Glutamatergic neuron (in vitro differentiated cells): ENCODE measurements around the gene NPIPB9. TPM values are rescaled to one million over a fixed set of nuclear protein-coding genes. Genes with fewer than 3 reads are reported as not detected.
A peak's percentile ranks its signal among the peaks of the same experiment; 100 is the strongest.
"Not testable (repeated sequence)": the region's sequence is repeated elsewhere in the genome, so short reads cannot be mapped to it uniquely, and the experiment has no call there.

Source experiments
- DNase-seq: peaks from one replicate; pipeline ENCODE4 v3.0.0; 2022
- H3K27ac Mint-ChIP-seq: one replicate; pipeline ENCODE4 v1.8.0; 2020; ENCODE audit warnings: mild to moderate bottlenecking, mixed read lengths, inconsistent platforms; ENCODE audit not compliant: unreplicated experiment
- H3K27me3 Mint-ChIP-seq: one replicate; pipeline ENCODE4 v1.8.0; 2020; ENCODE audit warnings: mild to moderate bottlenecking, moderate library complexity, mixed read lengths, inconsistent platforms; ENCODE audit not compliant: unreplicated experiment
- H3K36me3 Mint-ChIP-seq: one replicate; pipeline ENCODE4 v1.8.0; 2020; ENCODE audit warnings: mild to moderate bottlenecking, mixed read lengths, inconsistent platforms; ENCODE audit not compliant: unreplicated experiment
- H3K4me1 Mint-ChIP-seq: one replicate; pipeline ENCODE4 v1.8.0; 2020; ENCODE audit warnings: mild to moderate bottlenecking, low read depth, mixed read lengths, inconsistent platforms; ENCODE audit not compliant: unreplicated experiment
- H3K4me3 Mint-ChIP-seq: one replicate; pipeline ENCODE4 v1.8.0; 2020; ENCODE audit warnings: mild to moderate bottlenecking, mixed read lengths, inconsistent platforms; ENCODE audit not compliant: unreplicated experiment
- H3K9me3 Mint-ChIP-seq: one replicate; pipeline ENCODE4 v1.8.0; 2020; ENCODE audit warnings: mild to moderate bottlenecking, moderate library complexity, mixed read lengths, inconsistent platforms; ENCODE audit not compliant: unreplicated experiment
- total RNA-seq: library from RNA; stranded (reverse); fragmentation: NEBNext Ultra II Directional; extraction: Animal tissue kit (Norgen Biotek cat#: 25700); gene quantifications from one replicate; pipeline ENCODE4 v1.2.1, GENCODE V29; 2021; ENCODE audit not compliant: unreplicated experiment
- TF ChIP-seq, protein P1 (sequence below): fragments of 200-600 bp; sonication (generic); IDR thresholded peaks from one replicate; pipeline ENCODE4 v1.5.0; 2021; ENCODE audit not compliant: partially characterized antibody, unreplicated experiment

The NPIPB9 gene
- total RNA-seq, 1 donor from 2014 or later, result 3.0 TPM

DNA sequence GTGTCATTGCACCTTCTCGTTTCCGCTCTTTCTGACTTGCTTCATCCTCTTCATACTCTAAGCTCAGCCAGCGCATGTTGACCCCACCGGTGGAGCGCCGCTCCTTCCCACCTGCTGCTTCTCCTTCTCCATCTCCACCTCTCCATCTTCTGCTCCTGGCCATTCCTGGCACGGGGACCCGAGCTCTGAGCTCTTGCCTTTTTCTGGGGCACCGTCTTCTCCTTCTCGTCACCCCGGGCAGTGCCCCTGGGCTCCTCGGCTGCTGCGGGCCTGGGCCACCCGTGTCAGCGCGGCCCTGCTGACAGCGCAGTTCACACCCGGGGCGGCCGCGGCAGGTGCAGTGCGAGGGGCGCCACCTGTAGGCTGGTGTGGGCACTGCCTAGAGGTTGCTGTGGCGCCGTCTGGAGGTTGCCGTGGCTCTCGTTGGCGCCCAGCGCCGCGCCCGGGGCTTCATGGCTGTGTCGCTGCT lies 1.6 kb upstream of the NPIPB9 start:
- H3K27me3 Mint-ChIP-seq, H3K9me3 Mint-ChIP-seq, H3K4me1 Mint-ChIP-seq, H3K27ac Mint-ChIP-seq, H3K4me3 Mint-ChIP-seq, H3K36me3 Mint-ChIP-seq: not testable (repeated sequence)
- DNase-seq, result peak; percentile 37
- TF ChIP-seq, protein P1, sequence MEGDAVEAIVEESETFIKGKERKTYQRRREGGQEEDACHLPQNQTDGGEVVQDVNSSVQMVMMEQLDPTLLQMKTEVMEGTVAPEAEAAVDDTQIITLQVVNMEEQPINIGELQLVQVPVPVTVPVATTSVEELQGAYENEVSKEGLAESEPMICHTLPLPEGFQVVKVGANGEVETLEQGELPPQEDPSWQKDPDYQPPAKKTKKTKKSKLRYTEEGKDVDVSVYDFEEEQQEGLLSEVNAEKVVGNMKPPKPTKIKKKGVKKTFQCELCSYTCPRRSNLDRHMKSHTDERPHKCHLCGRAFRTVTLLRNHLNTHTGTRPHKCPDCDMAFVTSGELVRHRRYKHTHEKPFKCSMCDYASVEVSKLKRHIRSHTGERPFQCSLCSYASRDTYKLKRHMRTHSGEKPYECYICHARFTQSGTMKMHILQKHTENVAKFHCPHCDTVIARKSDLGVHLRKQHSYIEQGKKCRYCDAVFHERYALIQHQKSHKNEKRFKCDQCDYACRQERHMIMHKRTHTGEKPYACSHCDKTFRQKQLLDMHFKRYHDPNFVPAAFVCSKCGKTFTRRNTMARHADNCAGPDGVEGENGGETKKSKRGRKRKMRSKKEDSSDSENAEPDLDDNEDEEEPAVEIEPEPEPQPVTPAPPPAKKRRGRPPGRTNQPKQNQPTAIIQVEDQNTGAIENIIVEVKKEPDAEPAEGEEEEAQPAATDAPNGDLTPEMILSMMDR, result peak; percentile 44

DNA sequence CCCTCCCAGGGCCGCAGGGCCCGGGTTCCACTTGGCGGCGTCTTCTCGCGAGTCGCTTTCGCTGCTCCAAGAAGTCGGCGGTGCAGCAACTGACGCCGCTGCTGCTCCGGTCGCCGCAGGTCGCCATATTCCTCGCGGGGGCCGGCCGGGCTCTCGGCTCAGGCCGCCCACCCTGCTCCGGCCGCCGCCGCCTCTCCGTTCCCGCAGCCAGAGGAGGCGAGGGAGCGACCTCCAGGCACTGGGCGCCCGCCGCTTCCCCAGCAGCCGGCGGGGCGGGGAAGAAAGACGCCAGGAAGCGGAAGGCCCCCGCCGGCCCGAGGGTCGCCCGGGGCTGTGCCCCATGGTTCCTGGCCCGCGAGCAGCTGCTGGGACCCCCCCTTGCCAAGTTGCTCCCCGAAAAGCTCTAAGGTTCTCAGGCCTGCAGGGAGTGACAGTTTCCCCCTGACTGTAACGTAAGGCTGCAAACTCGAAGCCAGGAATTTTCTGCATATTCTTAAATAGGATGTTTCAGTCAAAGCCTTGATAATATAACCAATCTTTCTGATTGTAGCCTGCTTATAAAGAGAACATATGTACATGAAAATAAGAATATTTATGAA lies 1.0 kb upstream of the NPIPB9 start:
- H3K4me3 Mint-ChIP-seq, DNase-seq, H3K27me3 Mint-ChIP-seq, H3K4me1 Mint-ChIP-seq, H3K9me3 Mint-ChIP-seq, H3K36me3 Mint-ChIP-seq, H3K27ac Mint-ChIP-seq: not testable (repeated sequence)

DNA sequence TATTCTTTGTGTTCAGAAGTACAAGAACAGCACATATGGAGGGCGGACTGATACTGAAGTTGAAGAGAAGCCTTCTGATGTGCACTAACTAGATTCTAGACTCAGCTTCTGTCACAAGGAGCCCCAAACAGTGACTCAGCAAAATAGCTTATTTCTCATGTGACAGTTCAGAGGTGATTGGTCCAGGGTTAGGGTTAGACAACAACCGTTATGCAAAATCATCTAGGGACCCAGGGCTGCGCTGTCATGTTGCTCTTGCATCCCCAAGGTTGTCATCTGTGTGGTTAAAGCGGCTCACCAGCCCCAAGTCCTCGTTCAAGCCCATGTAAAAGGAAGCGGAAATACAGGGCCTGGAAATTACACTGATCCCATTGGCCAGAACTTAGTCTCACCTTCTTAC lies 30.1 kb downstream of the NPIPB9 start:
- DNase-seq, H3K27me3 Mint-ChIP-seq, H3K4me1 Mint-ChIP-seq, H3K9me3 Mint-ChIP-seq, H3K4me3 Mint-ChIP-seq, H3K27ac Mint-ChIP-seq, H3K36me3 Mint-ChIP-seq: not testable (repeated sequence)

DNA sequence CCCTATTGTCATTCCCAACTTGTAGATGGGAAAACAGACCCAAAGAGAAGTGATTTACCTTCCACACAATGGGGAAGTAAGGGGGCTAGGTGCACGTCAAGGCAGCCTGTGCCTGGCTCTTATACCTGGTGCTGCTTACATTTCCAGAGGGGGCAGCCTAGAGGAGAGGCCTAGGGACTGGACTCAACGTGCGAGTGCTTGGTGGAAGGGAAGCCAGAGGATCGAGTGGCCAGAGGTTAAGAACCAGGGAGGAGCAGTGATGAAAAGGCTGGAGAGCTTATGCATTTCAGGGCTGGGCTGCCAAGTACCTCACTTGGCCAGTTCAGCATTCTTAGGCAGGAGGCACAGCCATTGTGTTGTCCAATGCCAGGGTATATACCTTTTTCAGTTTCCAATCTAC lies 30.8 kb downstream of the NPIPB9 start:
- not testable (repeated sequence) for H3K9me3 Mint-ChIP-seq, DNase-seq, H3K36me3 Mint-ChIP-seq, H3K27me3 Mint-ChIP-seq, H3K27ac Mint-ChIP-seq, H3K4me1 Mint-ChIP-seq, H3K4me3 Mint-ChIP-seq

DNA sequence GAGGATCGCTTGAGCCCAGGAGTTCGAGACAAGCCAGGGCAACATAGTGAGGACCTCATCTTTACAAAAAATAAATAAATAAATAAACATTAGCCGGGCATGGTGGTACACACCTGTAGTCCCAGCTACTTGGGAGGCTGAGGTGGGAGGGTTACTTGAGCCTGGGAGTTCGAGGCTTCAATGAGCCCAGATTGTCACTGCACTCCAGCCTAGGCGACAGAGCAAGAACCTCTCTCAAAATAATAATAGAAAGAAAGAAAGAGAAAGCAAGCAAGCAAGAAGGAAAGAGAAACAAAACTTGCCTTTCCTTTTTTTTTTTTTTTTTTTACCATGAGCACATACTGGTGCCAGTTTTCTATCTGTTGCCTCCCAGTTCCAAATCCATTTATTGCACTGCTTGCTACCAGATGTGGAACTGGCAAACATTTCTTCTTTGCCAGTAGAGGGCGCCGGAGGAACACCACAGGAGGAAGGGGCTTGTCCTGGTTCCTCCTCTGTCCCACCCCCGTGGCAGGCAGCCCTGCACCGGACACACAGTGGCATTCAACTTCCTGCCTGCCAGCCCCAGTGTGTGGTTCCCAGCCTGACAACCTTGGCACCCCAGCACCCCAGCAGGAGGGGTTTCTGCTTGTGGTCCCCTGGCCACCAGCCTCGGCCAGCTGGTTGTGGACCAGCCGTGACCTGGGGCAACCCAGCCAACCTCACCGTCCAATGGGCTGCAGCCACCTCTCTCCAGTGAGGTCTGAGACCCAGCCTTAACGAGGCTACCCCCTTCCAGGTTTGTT lies 50.8 kb downstream of the NPIPB9 start:
- not testable (repeated sequence) for DNase-seq

DNA sequence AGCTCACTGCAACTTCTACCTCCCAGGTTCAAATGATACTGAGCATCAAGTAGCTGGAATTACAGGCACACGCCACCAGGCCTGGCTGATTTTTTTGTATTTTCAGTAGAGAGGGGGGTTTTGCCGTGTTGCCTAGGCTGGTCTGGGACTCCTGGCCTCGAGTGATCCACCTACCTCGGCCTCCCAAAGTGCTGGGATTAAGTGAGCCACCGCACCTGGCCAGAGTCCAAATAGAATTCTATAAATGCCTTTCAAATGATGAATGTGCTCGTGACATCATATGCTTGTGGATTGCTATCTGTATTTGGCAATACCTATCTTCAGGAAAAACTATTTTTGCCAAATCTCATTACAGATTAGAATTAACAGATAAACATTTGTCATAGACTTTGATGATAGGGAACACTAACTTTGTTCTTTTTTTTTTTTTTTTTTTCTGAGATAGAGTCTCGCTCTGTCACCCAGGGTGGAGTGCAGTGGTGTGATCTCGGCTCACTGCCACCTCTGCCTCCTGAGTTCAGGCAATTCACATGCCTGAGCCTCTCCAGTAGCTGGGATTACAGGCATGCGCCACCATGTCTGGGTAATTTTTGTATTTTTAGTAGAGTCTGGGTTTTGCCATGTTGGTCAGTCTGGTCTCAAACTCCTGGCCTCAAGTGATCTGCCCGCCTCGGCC lies 56.0 kb downstream of the NPIPB9 start:
- H3K27ac Mint-ChIP-seq, H3K9me3 Mint-ChIP-seq, DNase-seq, H3K27me3 Mint-ChIP-seq, H3K36me3 Mint-ChIP-seq, H3K4me1 Mint-ChIP-seq, H3K4me3 Mint-ChIP-seq: not testable (repeated sequence)

More for the DNA sequence above, 50.8 kb downstream of the NPIPB9 start:
- not testable (repeated sequence) for H3K36me3 Mint-ChIP-seq, H3K9me3 Mint-ChIP-seq, H3K27ac Mint-ChIP-seq, H3K4me1 Mint-ChIP-seq, H3K27me3 Mint-ChIP-seq
- TF ChIP-seq, protein P1, result peak; percentile 16
- peak overlapping the region; percentile 67 for H3K4me3 Mint-ChIP-seq

DNA sequence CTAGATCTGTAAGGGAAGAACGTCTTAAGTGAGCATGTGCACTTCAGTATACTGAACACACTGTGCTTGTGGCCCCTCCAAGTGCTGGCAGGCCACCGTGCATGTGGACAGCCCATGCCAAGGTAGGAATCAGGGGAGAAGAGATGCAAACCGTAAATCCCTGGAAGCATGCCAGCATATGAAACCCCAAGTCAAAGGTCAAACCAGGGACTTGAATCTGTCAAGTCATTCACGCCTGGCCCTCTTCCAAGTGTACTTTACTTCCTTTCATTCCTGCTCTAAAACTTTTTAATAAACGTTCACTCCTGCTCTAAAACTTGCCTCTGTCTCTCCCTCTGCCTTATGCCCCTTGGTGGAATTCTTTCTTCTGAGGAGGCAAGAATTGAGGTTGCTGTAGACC lies 68.4 kb downstream of the NPIPB9 start:
- TF ChIP-seq, protein P1, result no peak
- H3K9me3 Mint-ChIP-seq, result peaks cover 5% of the 10 kb centered on the region
- DNase-seq, result no peak
- H3K4me1 Mint-ChIP-seq, result peaks cover 2% of the 10 kb centered on the region
- H3K27ac Mint-ChIP-seq, result no peak overlapping the region
- H3K27me3 Mint-ChIP-seq, result peaks cover 16% of the 10 kb centered on the region
- H3K4me3 Mint-ChIP-seq, result peak overlapping the region; percentile 38
- no peaks in the 10 kb centered on the region for H3K36me3 Mint-ChIP-seq

DNA sequence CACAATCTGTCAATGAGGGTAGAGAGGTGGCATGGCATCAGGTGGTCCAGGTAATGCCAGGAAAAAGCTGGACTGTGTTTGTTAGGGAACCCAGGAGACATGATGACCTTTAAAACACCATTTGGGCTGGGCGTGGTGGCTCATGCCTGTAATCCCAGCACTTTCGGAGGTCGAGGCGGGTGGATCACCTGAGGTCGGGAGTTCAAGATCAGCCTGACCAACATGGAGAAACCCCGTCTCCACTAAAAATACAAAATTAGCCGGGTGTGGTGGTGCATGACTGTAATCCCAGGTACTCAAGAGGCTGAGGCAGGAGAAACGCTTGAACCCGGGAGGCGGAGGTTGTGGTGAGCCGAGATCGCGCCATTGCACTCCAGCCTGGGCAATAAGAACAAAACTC lies 69.0 kb downstream of the NPIPB9 start:
- peak overlapping the region; percentile 38 for H3K4me3 Mint-ChIP-seq
- peaks cover 16% of the 10 kb centered on the region for H3K27me3 Mint-ChIP-seq
- H3K27ac Mint-ChIP-seq, result peak overlapping the region; percentile 79
- H3K36me3 Mint-ChIP-seq, H3K9me3 Mint-ChIP-seq, DNase-seq, H3K4me1 Mint-ChIP-seq: not testable (repeated sequence)
